Endothelial cell of umbilical vein (primary cell): ENCODE measurements around the gene RAB11B.
"Not testable (repeated sequence)": the region's sequence is repeated elsewhere in the genome, so short reads cannot be mapped to it uniquely, and the experiment has no call there.

Experiments
- CTCF ChIP-seq, 2 donors: IDR thresholded peaks; 1 replicate in 1 of 2; 2 replicates in 1 of 2; pipeline ENCODE4 v1.5.1; 2011; ENCODE audit warnings: low read length in 2 of 2, mild to moderate bottlenecking in 2 of 2, moderate library complexity in 2 of 2, control low read depth in 1 of 2, inconsistent platforms in 1 of 2, low read depth in 1 of 2; ENCODE audit not compliant: insufficient read depth in 1 of 2; ENCODE audit errors: extremely low read depth in 1 of 2
- MYC ChIP-seq: IDR thresholded peaks from one replicate; pipeline ENCODE4 v1.6.1; 2011; ENCODE audit warnings: mild to moderate bottlenecking, low read depth, low read length
- POLR2A ChIP-seq: IDR thresholded peaks from 2 replicates; pipeline ENCODE4 v1.6.1; 2012; ENCODE audit warnings: low read depth, mild to moderate bottlenecking, control low read depth, low read length

- TF ChIP-seq CTCF (IDR thresholded peaks at IDR 0.05; ENCODE audit: extremely low read depth in 1 of 2, insufficient read depth in 1 of 2, low read depth in 1 of 2, low read length in 2 of 2); POLR2A; MYC: not testable (repeated sequence)
Observed at GRCh38 chr19:8385103-8385502, 5.1 kb upstream of the RAB11B start.
